H9 (cell line): Measurements from ENCODE around the gene ARHGAP26. TPM values are rescaled to one million over a fixed set of nuclear protein-coding genes. Genes with fewer than 3 reads are reported as not detected.

Experiments
- DNase-seq: peaks from one replicate; pipeline ENCODE4 v3.0.0-alpha.2; 2017
- H2AFZ ChIP-seq: one replicate; pipeline ENCODE4 v1.6.1; 2013; ENCODE audit warnings: mild to moderate bottlenecking, low read length, control low read depth, moderate library complexity
- H2AK5ac ChIP-seq: 2 replicates; pipeline ENCODE4 v1.6.1; 2013; ENCODE audit warnings: low read length, control low read depth, mixed read lengths; ENCODE audit not compliant: insufficient read length
- H2BK120ac ChIP-seq: one replicate; pipeline ENCODE4 v1.6.1; 2013; ENCODE audit warnings: low read depth, mild to moderate bottlenecking, low read length, control low read depth, inconsistent platforms; ENCODE audit not compliant: poor library complexity, severe bottlenecking
- H2BK12ac ChIP-seq: 2 replicates; pipeline ENCODE4 v1.6.1; 2013; ENCODE audit warnings: low read length, control low read depth, mixed read lengths, low read depth; ENCODE audit not compliant: insufficient read length
- H2BK15ac ChIP-seq: 2 replicates; pipeline ENCODE4 v1.6.1; 2013; ENCODE audit warnings: low read depth, low read length, control low read depth
- H2BK20ac ChIP-seq: one replicate; pipeline ENCODE4 v1.6.1; 2013; ENCODE audit warnings: low read depth, mild to moderate bottlenecking, low read length, control low read depth, inconsistent platforms; ENCODE audit not compliant: poor library complexity, severe bottlenecking
- H2BK5ac ChIP-seq: 2 replicates; pipeline ENCODE4 v1.6.1; 2013; ENCODE audit warnings: low read length, control low read depth, mixed read lengths; ENCODE audit not compliant: insufficient read length
- H3K14ac ChIP-seq: 2 replicates; pipeline ENCODE4 v1.6.1; 2013; ENCODE audit warnings: low read length, control low read depth; ENCODE audit not compliant: insufficient read depth
- H3K18ac ChIP-seq: 2 replicates; pipeline ENCODE4 v1.6.1; 2013; ENCODE audit warnings: low read depth, mild to moderate bottlenecking, mixed read lengths, low read length, control low read depth; ENCODE audit not compliant: insufficient read length
- H3K23ac ChIP-seq: 2 replicates; pipeline ENCODE4 v1.6.1; 2013; ENCODE audit warnings: low read length, control low read depth, mixed read lengths, low read depth; ENCODE audit not compliant: insufficient read length
- H3K23me2 ChIP-seq: 2 replicates; pipeline ENCODE4 v1.6.1; 2013; ENCODE audit warnings: low read depth, mild to moderate bottlenecking, mixed read lengths, low read length, control low read depth; ENCODE audit not compliant: insufficient read length, poor library complexity, severe bottlenecking
- H3K27ac ChIP-seq: 2 replicates; pipeline ENCODE4 v1.5.1; 2013; ENCODE audit warnings: low read length, control low read depth, mixed read lengths, low read depth; ENCODE audit not compliant: insufficient read length
- H3K27me3 ChIP-seq: 2 replicates; pipeline ENCODE4 v1.6.1; 2013; ENCODE audit warnings: low read length, control low read depth, inconsistent platforms; ENCODE audit not compliant: insufficient read depth
- H3K4ac ChIP-seq: 2 replicates; pipeline ENCODE4 v1.6.1; 2013; ENCODE audit warnings: low read depth, mild to moderate bottlenecking, control low read depth, inconsistent platforms, low read length, moderate library complexity
- H3K4me1 ChIP-seq: 2 replicates; pipeline ENCODE4 v1.6.1; 2013; ENCODE audit warnings: low read length, control low read depth, inconsistent platforms; ENCODE audit not compliant: insufficient read depth
- H3K4me2 ChIP-seq: 2 replicates; pipeline ENCODE4 v1.6.1; 2013; ENCODE audit warnings: low read length, control low read depth, mixed read lengths; ENCODE audit not compliant: insufficient read length, insufficient read depth
- H3K56ac ChIP-seq: 2 replicates; pipeline ENCODE4 v1.6.1; 2013; ENCODE audit warnings: low read depth, mild to moderate bottlenecking, mixed read lengths, low read length, control low read depth; ENCODE audit not compliant: insufficient read length
- H3K79me1 ChIP-seq: 2 replicates; pipeline ENCODE4 v1.6.1; 2013; ENCODE audit warnings: low read depth, mild to moderate bottlenecking, moderate library complexity, low read length, control low read depth, inconsistent platforms; ENCODE audit not compliant: insufficient read depth, poor library complexity, severe bottlenecking
- H3K79me2 ChIP-seq: 2 replicates; pipeline ENCODE4 v1.6.1; 2013; ENCODE audit warnings: low read length, control low read depth, inconsistent platforms; ENCODE audit not compliant: insufficient read depth
- H3K9ac ChIP-seq: 2 replicates; pipeline ENCODE4 v1.6.1; 2013; ENCODE audit warnings: low read length, control low read depth, mixed read lengths; ENCODE audit not compliant: insufficient read length; ENCODE audit errors: extremely low read depth
- H3K9me3 ChIP-seq: one replicate; pipeline ENCODE4 v1.6.1; 2013; ENCODE audit warnings: low read depth, low read length, inconsistent platforms; ENCODE audit not compliant: control insufficient read depth
- H3T11ph ChIP-seq: one replicate; pipeline ENCODE4 v1.6.1; 2013; ENCODE audit warnings: mild to moderate bottlenecking, low read length, control low read depth, inconsistent platforms
- H4K20me1 ChIP-seq: one replicate; pipeline ENCODE4 v1.6.1; 2013; ENCODE audit not compliant: control insufficient read depth, insufficient read length, insufficient read depth
- H4K5ac ChIP-seq: 2 replicates; pipeline ENCODE4 v1.6.1; 2013; ENCODE audit warnings: low read depth, mild to moderate bottlenecking, mixed read lengths, low read length, control low read depth; ENCODE audit not compliant: insufficient read length
- H4K8ac ChIP-seq: replicated peaks from 2 replicates; pipeline ENCODE4 v1.6.1; 2013; ENCODE audit warnings: low read length, control low read depth, mixed read lengths, low read depth; ENCODE audit not compliant: insufficient read length
- H4K91ac ChIP-seq: 2 replicates; pipeline ENCODE4 v1.6.1; 2013; ENCODE audit warnings: low read depth, mild to moderate bottlenecking, moderate library complexity, mixed read lengths, low read length, control low read depth; ENCODE audit not compliant: insufficient read length
- H3K27ac Mint-ChIP-seq, 3 experiments: 2 replicates in 2 of 3; 3 replicates in 1 of 3; pipeline ENCODE4 v1.8.0; 2020 to 2021; ENCODE audit warnings: mixed read lengths in 3 of 3, mild to moderate bottlenecking in 1 of 3, moderate library complexity in 1 of 3
- H3K27me3 Mint-ChIP-seq: 2 replicates; pipeline ENCODE4 v1.8.0; 2021; ENCODE audit warnings: low read depth, mild to moderate bottlenecking, moderate library complexity, mixed read lengths
- H3K36me3 Mint-ChIP-seq, 3 experiments: 2 replicates in 2 of 3; 3 replicates in 1 of 3; pipeline ENCODE4 v1.8.0; 2020 to 2021; ENCODE audit warnings: low read depth in 3 of 3, mixed read lengths in 3 of 3; ENCODE audit not compliant: insufficient read depth in 1 of 3
- H3K4me1 Mint-ChIP-seq, 2 experiments: 2 replicates each; pipeline ENCODE4 v1.8.0; 2020; ENCODE audit warnings: mixed read lengths in 2 of 2
- H3K4me3 Mint-ChIP-seq, 2 experiments: 2 replicates in 1 of 2; 3 replicates in 1 of 2; pipeline ENCODE4 v1.8.0; 2020 to 2021; ENCODE audit warnings: mild to moderate bottlenecking in 2 of 2, mixed read lengths in 2 of 2, moderate library complexity in 1 of 2
- H3K9me3 Mint-ChIP-seq, 2 experiments: 2 replicates in 1 of 2; 3 replicates in 1 of 2; pipeline ENCODE4 v1.8.0; 2020; ENCODE audit warnings: mild to moderate bottlenecking in 2 of 2, mixed read lengths in 2 of 2, moderate library complexity in 1 of 2
- CTCF ChIP-seq: fragments of 200-600 bp; sonication (generic); conservative IDR thresholded peaks from 3 replicates; pipeline ENCODE4 v1.8.0; 2021; ENCODE audit warnings: antibody characterized with exemption, mild to moderate bottlenecking
- WGBS: extraction: QIAGEN DNeasy Blood & Tissue Kit; methylation state at CpG from one replicate; pipeline ENCODE4 v1.1.7; 2013; ENCODE audit warnings: missing lambda C conversion rate, low lambda C conversion rate, mixed read lengths; ENCODE audit not compliant: insufficient read length; ENCODE audit errors: extremely low coverage; 5-methylcytosine and 5-hydroxymethylcytosine counted together
- total RNA-seq: library from RNA; stranded (reverse); gene quantifications from 2 replicates; pipeline ENCODE4 v1.2.1, GENCODE V29; 2021

Gene ARHGAP26
- total RNA-seq, 1 experiment from 2014 or later: 13.8 TPM

- Mint-ChIP-seq H3K4me1 (peaks cover 29 to 41% of the 10 kb centered on the region in 2 experiments), H3K27ac (no peak overlapping the region), H3K27me3 (no peaks in the 10 kb centered on the region), H3K9me3 (peaks cover 4 to 7% of the 10 kb centered on the region in 2 experiments; a peak in 3 of 5 replicates), H3K4me3 (no peak overlapping the region), H3K36me3 (peaks cover 0 to 17% (median 11%) of the 10 kb centered on the region in 3 experiments)
- Histone ChIP-seq H3K4me1 (no peaks in the 10 kb centered on the region; the same call in 1 of the 2 replicates), H3K56ac (no peak overlapping the region), H4K91ac (no peak overlapping the region), H2BK20ac (no peak overlapping the region), H3K27ac (no peak overlapping the region), H2AK5ac (no peak overlapping the region), H2BK5ac (no peak overlapping the region), H3K9ac (no peak overlapping the region), H2BK120ac (no peak overlapping the region), H3K9me3 (no peaks in the 10 kb centered on the region), H3K27me3 (no peaks in the 10 kb centered on the region), H2BK15ac (no peak overlapping the region), H3K14ac (no peak overlapping the region), H2AFZ (no peak overlapping the region), H3K23ac (no peak overlapping the region), H3K4me2 (no peak overlapping the region), H3K79me2 (no peaks in the 10 kb centered on the region), H4K8ac (no peak overlapping the region), H3K18ac (no peak overlapping the region), H3T11ph (no peak overlapping the region), H4K20me1 (no peaks in the 10 kb centered on the region), H3K79me1 (no peaks in the 10 kb centered on the region), H3K23me2 (no peaks in the 10 kb centered on the region), H2BK12ac (no peak overlapping the region), H3K4ac (no peak overlapping the region), H4K5ac (no peak overlapping the region)
- no CpG with 5 or more reads among the region's 4 CpGs for WGBS
- DNase-seq: no peak
- no peak for TF ChIP-seq CTCF
Observed at GRCh38 chr5:143013176-143013891, 243.2 kb downstream of the ARHGAP26 start.
